Ishikawa (cell line): ENCODE data around the gene ZBTB38.

Source experiments
- EP300 ChIP-seq: IDR thresholded peaks from 2 replicates; pipeline ENCODE4 v1.6.1; 2012; ENCODE audit warnings: borderline replicate concordance
- FOXM1 ChIP-seq: IDR thresholded peaks from 2 replicates; pipeline ENCODE4 v1.6.1; 2012; ENCODE audit warnings: low read depth, borderline replicate concordance
- YY1 ChIP-seq: IDR thresholded peaks from 2 replicates; pipeline ENCODE4 v1.6.1; 2012; ENCODE audit warnings: low read depth

GRCh38 chr3:141350666-141351065 is 17.6 kb upstream of the ZBTB38 start:
- no peak for TF ChIP-seq EP300
- TF ChIP-seq YY1 = no peak
- TF ChIP-seq FOXM1 = no peak
